CD4-positive, alpha-beta T cell treated with Interleukin-12 subunit alpha and Interleukin-12 subunit beta, for 1 hour (primary cell): ENCODE measurements around the gene BID.
A peak's percentile ranks its signal among the peaks of the same experiment; 100 is the strongest.

Source experiments
- DNase-seq: peaks from one replicate; pipeline ENCODE4 v3.0.0-alpha.2; 2020

BID gene

GRCh38 chr22:17782621-17783020 is 8.4 kb upstream of the BID start:
- no peak for DNase-seq

DNA sequence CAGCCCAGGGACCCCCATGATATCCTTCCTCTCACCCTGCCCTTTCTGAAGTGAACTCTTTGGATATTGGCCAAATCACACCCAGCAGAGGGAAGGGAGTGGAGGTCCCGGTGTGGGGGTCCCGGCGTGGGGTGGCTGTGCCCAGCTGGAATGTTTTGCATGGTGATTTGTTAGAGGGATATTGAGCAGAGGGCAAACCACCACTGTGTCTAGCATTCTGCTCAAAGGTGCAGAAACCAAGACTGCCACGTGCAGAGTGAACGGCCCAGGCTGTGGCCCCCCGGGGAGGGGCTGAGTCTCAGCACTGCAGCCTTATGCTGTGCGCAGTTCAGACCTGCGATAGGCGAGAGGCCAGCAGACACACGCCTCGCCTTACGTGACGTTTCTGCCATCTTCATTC is 7.9 kb upstream of the BID start:
- DNase-seq, result no peak

DNA sequence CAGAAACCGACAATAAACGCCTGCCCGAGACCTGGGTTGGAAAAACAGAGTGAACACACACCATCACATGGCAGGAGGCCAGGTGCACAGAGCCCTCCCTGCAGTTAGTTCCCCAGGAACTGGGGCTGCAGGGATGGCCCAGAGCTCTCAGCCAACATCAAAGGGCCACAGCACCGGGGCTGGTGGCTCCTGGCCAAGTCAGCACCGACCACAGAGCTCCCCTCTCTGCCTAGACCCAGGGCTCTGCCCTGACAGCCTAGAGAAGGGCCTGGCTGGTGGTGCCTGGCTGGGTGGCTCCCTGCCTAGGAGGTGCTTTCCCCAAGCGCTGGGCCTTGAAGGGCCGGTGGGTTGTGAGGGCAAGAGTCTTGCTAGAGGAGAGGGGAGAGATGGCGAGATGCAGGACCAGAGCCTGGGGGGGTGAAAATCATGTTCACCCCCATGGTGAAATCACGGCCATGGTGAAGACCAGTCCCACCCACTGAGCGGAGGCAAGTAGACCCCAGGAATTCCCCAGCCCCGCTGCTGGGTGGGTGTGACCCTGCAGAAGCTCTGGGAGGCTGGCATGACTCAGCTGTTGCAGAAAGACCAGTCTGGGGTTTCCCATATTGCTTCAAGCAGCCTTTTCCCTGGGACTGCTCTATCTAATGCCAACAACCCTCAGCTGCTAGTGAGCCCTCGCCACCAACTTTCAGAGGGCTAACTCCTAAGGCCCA is 7.2 kb upstream of the BID start:
- DNase-seq, result peak; percentile 62

DNA sequence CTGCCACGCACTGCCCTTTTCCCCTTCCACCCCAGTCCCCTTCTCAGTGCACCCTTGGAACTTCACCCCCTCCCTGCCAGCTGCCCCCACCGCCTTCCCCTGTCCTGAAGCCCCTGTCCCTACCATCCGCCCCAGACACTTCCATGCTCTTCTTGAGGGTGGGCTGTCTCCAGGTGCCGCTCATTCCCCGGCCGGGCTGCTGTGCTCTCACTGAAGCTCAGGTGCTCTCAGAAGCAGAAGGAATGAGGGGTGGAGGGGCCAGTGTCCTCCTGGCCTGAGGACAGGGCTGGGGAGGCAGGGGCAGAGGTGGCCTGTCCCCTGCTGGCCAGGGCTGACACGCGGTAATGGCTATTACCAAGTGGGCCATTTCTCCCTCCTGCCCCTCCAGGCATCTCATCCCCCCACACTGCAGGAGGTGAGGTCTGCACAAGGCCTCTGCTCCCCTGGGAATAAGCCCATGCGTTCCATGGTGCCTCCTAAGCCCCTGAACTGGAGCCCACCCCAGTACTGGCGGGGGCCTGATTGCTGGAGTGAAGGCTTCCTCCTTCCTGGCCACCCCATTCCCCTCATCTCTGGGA is 6.6 kb upstream of the BID start:
- no peak for DNase-seq

GRCh38 chr22:17780116-17780740 is 6.0 kb upstream of the BID start:
- no peak for DNase-seq

- DNase-seq, result no peak
Measured at GRCh38 chr22:17779286-17780115, 5.2 kb upstream of the BID start.

DNA sequence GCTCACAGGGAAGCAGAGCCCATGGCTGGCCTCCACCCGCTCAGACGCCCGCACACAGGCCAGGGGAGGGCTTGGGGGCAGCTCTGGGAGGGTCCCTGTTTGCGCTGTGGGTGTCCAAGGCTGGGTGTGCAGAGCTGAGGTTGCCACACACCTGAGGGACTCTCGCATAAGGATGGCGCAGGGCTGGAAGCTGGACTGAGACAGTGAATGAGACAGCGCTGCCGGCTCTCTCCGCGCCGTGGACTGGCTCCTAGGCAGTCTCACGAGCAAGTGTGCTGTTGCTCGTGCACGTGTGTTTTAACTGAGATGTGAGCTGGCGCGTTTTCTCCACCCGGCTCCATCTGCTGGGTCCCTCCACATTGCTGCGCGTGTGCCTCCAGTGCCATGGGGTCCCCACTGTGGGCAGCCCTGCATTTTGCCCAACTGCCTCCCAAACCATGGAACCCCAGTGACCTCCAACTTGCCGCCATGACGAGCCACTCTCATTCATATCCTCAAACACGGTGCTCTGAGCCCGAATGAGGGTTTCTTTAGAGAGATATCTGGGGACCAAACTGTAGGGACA is 4.2 kb upstream of the BID start:
- no peak for DNase-seq

GRCh38 chr22:17777717-17778044 is 3.4 kb upstream of the BID start:
- DNase-seq, result no peak

DNA sequence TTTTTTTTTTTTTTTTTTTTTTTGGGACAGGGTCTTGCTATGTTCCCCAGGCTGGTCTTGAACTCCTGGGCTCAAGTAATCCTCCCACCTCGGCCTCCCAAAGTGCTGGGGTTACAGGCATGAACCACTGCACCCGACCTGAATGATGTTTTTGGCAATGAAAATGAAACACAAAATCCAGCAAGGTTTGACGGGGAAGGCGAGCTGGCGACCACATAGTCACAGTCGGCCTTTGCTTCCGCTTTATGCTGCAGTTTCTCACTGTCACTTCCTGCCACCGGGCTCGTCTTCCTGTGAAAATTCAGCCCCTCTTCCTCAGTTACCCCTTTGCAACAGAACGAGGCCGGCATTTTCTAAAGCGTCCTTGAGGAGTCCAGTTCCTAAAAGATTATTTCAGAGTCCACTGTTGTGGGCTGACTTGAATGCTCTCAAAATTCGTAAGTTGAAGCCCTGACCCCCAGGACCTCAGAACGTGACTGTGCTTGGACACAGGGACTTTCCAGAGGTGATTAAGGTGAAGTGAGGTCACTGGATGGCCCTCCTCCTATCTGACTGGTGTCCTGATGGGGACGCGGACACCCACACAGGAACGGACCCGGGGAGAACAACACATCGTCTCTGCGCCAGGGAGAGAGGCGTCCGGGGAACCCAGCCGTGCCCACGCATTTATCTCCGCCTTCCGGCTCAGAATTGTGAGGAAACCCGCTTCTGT is 2.9 kb upstream of the BID start:
- DNase-seq, result peak; percentile 82

DNA sequence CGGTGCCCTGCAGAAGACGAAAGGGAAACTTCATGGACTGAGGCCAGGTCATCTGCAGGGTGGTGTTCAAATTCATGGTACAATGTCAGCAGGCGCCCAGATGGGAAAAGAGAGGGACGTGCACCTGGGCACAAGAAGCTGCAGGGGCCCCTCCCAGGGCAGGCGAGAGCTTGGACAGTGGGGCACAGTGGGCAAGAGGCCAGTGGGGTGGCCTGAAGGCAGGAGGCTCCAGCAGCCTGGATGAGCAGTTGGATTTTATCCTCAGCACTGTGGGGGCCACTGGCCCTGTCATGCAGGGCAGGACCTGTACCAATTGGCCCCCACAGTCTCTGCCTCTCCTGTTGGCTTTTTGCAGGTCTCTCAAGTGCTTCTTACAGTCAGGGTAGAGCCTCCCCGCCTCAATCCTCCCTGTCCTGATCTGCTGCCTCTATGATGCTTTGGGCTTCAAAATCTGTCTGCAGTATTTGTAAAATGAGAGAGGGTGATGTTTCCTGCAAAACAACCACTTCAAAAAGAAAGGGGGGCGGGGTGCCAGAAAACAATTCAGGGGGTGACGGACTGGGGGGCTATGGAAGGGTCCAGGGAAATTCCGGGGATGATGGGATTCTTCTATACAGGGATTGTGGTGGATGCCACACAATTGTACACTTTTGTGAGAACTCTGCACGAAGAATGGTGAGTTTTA is 1.7 kb upstream of the BID start:
- DNase-seq, result peak; percentile 43

GRCh38 chr22:17774926-17775685 is 837 bp upstream of the BID start:
- DNase-seq, result no peak

GRCh38 chr22:17773606-17774205 is 563 bp downstream of the BID start:
- peak; percentile 71 for DNase-seq

DNA sequence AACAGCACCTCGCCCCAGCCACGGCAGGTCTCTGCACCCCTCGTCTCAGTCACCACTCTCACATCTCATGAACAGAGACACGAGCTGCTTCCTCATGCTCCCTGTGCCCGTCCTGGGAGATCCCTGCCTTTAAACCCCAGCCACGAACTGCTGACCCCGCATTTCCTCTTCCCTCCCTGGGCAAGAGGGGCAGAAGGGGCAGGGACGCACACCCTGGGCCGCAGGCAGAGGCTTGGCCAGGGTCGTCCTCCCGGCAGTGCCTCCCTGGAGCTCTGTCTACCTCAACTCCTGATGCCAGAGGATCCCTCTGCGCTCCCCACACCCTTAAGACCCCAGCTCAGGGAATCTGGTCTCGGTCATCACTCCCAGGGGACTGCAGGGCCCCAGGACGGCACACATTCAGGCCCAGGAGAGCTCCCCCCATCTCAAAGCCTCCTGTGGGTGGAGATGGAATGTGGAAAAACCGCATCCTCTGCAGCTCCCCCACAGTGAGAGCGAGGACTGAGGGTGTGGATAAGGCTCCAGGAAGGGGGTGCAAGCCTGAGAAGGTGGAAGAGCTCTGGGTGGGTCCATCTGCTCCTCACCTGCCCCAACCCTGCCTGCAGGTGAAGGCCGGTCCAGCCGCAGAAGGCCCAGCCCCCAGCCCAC is 1.2 kb downstream of the BID start:
- DNase-seq, result no peak

DNA sequence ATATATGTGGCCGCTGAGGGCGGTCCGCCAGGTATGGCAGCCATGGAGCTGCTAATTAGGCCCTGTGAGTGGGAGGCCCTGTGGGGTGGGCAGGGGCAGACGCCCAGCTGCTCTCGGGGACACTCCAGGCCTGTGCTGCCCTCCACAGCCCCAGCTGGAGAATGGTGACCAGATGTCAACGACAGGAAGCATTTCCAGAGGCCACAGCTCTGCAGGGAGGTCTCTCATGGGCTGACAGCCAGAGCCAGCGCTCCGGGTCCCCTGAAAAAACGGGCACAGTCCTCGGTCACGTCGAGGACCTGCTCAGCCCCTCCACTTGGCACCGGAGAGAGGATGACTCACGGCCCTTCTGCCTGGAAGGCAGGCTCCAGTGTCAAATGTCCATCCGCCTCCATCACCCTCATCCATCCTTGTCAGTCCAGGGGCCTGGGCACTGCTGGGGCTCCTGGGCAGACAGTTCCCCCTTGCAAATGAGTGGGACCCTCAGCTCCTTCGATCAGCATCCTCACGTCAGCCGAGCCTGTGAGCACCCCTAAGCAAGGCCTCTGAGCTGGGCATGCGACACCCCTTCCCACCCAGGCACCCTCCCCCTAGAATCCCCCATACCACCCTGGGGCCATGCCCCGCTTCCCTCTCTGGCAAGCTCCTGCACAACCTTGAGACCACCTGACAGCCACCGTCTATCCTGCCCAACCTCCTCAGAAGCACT is 1.9 kb downstream of the BID start:
- DNase-seq, result no peak

DNA sequence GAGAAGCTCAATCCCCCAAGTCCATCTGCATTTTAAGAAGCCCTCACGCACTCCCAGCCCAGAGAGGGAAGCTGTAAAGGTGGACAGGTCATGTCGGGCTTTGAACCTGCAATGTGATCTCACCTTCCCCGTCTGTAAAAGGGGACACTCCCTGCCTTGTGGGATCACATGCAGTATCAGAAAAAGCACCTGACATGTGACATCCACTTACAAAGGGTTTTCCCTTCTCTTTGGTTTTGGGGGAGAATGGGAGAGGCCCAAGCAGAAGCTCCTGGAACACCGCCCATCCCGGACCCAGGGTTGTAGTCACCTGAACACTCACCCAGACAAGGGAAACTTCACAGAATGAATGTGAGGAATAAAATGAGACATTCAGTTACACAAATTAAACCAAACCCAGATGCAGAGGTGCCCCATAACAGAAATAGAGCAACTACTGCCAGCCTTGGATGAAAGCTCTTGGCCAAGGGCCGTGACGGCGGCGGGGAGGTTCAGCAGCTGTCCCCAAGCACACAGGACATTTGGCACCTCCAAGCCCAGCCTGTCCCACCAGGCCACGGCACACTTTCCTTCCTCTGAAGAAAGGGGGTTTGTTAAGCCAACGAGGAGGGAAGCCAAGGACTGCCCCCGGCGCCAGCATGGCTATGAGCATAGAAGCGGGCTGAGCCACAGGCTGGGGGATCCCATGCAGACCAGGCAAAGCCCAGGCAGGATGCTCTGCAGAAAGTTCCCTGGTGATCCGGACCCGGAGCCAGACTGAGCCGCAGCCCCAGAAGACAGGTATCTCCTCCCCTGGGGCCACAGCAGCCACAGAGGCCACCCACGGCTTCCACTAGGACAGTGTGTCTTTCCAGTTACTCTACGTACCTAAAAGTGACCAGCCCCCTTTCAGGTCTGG is 3.8 kb downstream of the BID start:
- no peak for DNase-seq

GRCh38 chr22:17769716-17770082 is 4.6 kb downstream of the BID start:
- DNase-seq, result no peak

GRCh38 chr22:17769013-17769715 is 5.1 kb downstream of the BID start:
- DNase-seq, result no peak
